Testis (tissue), 3 donors: ENCODE results near the gene ITGB2. TPM values are rescaled to one million over a fixed set of nuclear protein-coding genes. Genes with fewer than 3 reads are reported as not detected.

Source experiments
- DNase-seq: peaks from one replicate; pipeline ENCODE4 v3.0.0-alpha.2; 2019
- H3K27ac ChIP-seq, 2 donors: fragments of 200-600 bp; sonication (generic); one replicate each; pipeline ENCODE4 v1.5.1; 2019
- H3K27me3 ChIP-seq: fragments of 200-600 bp; sonication (generic); one replicate; pipeline ENCODE4 v1.5.1; 2019
- H3K36me3 ChIP-seq: fragments of 200-600 bp; sonication (generic); one replicate; pipeline ENCODE4 v1.5.1; 2017; ENCODE audit warnings: low read depth; ENCODE audit errors: missing control alignments
- H3K4me1 ChIP-seq: fragments of 200-600 bp; sonication (generic); one replicate; pipeline ENCODE4 v1.5.1; 2019
- H3K4me3 ChIP-seq, 2 donors: fragments of 200-600 bp; sonication (generic); one replicate each; pipeline ENCODE4 v1.5.1; 2017 to 2019
- H3K9me3 ChIP-seq: fragments of 200-600 bp; sonication (generic); one replicate; pipeline ENCODE4 v1.5.1; 2017
- POLR2A ChIP-seq: fragments of 450-650 bp; IDR thresholded peaks from one replicate; pipeline ENCODE4 v1.6.1; 2017; ENCODE audit warnings: antibody characterized with exemption, mild to moderate bottlenecking, moderate library complexity
- WGBS, 2 donors: methylation state at CpG; one replicate each; pipeline ENCODE4 v1.1.5; 2018; 5-methylcytosine and 5-hydroxymethylcytosine counted together
- intact Hi-C: fragments of 100-400 bp; cut with DNase I; formaldehyde crosslinking; loops from one replicate; pipeline ENCODE4 v1.15.1; 2023; ENCODE audit warnings: low total_unique reads
- polyA plus RNA-seq: library from polyadenylated mRNA; stranded (reverse); fragments of 350-450 nt; fragmentation: Illumina TruSeq; extraction: RNeasy Lipid Tissue Mini Kit (QIAGEN cat#74804); gene quantifications from one replicate; pipeline ENCODE4 v1.2.3, GENCODE V29; 2014; ENCODE audit warnings: low read depth, low replicate concordance; ENCODE audit not compliant: insufficient read depth
- total RNA-seq, 2 donors: library from RNA; depleted of rRNA; stranded (reverse); fragments of >200 nt; gene quantifications; one replicate each; pipeline ENCODE4 v1.2.3, GENCODE V29; 2016
- TF ChIP-seq, protein P1 (sequence below), 3 experiments: fragments of 450-650 bp in 2 of 3; fragments of 200-600 bp in 1 of 3; sonication (generic) in 1 of 3; IDR thresholded peaks; one replicate each; pipeline ENCODE4 v1.5.1; 2016 to 2019; ENCODE audit warnings: antibody characterized with exemption in 3 of 3, mild to moderate bottlenecking in 2 of 3, moderate library complexity in 1 of 3

Gene ITGB2
- total and polyA plus RNA-seq, 3 donors from 2014 or later, result 5.6 to 29.5 (median 27.4) TPM

GRCh38 chr21:44902268-44903049, 18.2 kb downstream of the ITGB2 start:
- H3K36me3 ChIP-seq, result no peaks in the 10 kb centered on the region
- H3K27me3 ChIP-seq, result no peaks in the 10 kb centered on the region
- H3K27ac ChIP-seq, result no peak overlapping the region
- no peaks in the 10 kb centered on the region for H3K9me3 ChIP-seq
- intact Hi-C loops, result no loop called here
- no peak for DNase-seq
- H3K4me1 ChIP-seq, result no peaks in the 10 kb centered on the region
- no peak overlapping the region for H3K4me3 ChIP-seq
- TF ChIP-seq, protein P1, sequence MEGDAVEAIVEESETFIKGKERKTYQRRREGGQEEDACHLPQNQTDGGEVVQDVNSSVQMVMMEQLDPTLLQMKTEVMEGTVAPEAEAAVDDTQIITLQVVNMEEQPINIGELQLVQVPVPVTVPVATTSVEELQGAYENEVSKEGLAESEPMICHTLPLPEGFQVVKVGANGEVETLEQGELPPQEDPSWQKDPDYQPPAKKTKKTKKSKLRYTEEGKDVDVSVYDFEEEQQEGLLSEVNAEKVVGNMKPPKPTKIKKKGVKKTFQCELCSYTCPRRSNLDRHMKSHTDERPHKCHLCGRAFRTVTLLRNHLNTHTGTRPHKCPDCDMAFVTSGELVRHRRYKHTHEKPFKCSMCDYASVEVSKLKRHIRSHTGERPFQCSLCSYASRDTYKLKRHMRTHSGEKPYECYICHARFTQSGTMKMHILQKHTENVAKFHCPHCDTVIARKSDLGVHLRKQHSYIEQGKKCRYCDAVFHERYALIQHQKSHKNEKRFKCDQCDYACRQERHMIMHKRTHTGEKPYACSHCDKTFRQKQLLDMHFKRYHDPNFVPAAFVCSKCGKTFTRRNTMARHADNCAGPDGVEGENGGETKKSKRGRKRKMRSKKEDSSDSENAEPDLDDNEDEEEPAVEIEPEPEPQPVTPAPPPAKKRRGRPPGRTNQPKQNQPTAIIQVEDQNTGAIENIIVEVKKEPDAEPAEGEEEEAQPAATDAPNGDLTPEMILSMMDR (IDR thresholded peaks at IDR 0.05), result no peak
- TF ChIP-seq POLR2A, result no peak
- WGBS, 2 donors, result 82 to 87% methylated on average over 30 of the region's 30 CpGs

- Histone ChIP-seq H3K36me3 (no peaks in the 10 kb centered on the region), H3K27ac (no peak overlapping the region), H3K9me3 (no peaks in the 10 kb centered on the region), H3K27me3 (no peaks in the 10 kb centered on the region), H3K4me1 (no peaks in the 10 kb centered on the region), H3K4me3 (no peak overlapping the region)
- DNase-seq, result no peak
- TF ChIP-seq POLR2A, result no peak
- TF ChIP-seq, protein P1 (IDR thresholded peaks at IDR 0.05), result no peak
- intact Hi-C loops, result no loop called here
- 76 to 81% methylated on average over 20 to 26 of the region's 27 CpGs for WGBS, 2 donors
Measured at GRCh38 chr21:44901391-44902074, 19.2 kb downstream of the ITGB2 start.

- Histone ChIP-seq H3K27me3 (no peaks in the 10 kb centered on the region), H3K27ac (no peak overlapping the region), H3K36me3 (no peaks in the 10 kb centered on the region), H3K9me3 (no peaks in the 10 kb centered on the region), H3K4me3 (no peak overlapping the region), H3K4me1 (no peaks in the 10 kb centered on the region)
- intact Hi-C loops, result no loop called here
- no peak for DNase-seq
- no peak for TF ChIP-seq POLR2A
- TF ChIP-seq, protein P1 (IDR thresholded peaks at IDR 0.05), result no peak
- 85 to 92% methylated on average over 15 to 28 of the region's 28 CpGs for WGBS, 2 donors
Measured at GRCh38 chr21:44900559-44901251, 20.0 kb downstream of the ITGB2 start.

DNA sequence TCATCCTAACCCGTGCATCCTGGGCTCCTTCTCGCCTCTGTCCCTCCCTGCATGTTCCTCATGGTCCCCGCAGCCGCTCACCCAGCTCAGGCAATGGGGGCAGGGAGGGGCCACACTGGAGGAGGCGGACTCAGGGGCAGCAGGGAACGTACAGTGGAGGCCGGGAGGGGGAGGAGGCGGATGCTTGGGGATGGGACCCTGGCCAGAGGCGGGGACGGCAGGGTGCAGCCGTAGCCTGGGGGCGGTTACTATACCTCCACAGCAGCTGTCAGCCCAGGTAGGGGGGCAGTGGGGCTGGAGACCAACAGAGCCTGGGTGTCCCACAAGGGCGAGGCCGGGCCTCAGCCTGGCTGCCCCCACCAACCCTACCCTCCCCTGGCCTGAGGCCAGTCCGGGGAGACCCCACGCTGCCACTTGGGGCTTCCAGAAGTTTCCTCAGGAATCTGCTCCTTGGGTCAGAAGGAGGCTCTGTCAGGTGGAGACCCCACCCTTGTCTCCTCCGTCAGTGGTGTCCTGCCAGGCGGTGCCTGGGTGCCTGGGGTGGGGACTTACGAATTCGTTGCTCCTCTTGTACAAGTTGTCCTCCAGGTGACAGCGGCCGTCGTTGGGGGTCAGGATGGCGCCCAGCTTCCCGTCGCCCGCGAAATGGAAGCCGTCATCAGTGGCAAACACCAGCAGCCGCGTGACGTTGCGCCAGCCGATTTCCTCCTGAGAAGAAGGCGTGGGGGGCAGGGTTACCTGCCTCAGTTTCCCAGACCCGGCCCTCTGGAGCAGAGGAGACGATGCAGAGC, 20.7 kb downstream of the ITGB2 start:
- no peak overlapping the region for H3K27ac ChIP-seq
- no peaks in the 10 kb centered on the region for H3K36me3 ChIP-seq
- no peak for DNase-seq
- H3K4me3 ChIP-seq, result no peak overlapping the region
- TF ChIP-seq, protein P1 (IDR thresholded peaks at IDR 0.05), result no peak
- TF ChIP-seq POLR2A, result no peak
- H3K9me3 ChIP-seq, result no peaks in the 10 kb centered on the region
- intact Hi-C loops, result no loop called here
- WGBS, 2 donors, result 84 to 86% methylated on average over 18 to 37 of the region's 37 CpGs
- no peaks in the 10 kb centered on the region for H3K4me1 ChIP-seq
- no peaks in the 10 kb centered on the region for H3K27me3 ChIP-seq
